ENCODE results near the gene C19orf38.
"Not testable (repeated sequence)": the region's sequence is repeated elsewhere in the genome, so short reads cannot be mapped to it uniquely, and the experiment has no call there.

The C19orf38 gene

DNA sequence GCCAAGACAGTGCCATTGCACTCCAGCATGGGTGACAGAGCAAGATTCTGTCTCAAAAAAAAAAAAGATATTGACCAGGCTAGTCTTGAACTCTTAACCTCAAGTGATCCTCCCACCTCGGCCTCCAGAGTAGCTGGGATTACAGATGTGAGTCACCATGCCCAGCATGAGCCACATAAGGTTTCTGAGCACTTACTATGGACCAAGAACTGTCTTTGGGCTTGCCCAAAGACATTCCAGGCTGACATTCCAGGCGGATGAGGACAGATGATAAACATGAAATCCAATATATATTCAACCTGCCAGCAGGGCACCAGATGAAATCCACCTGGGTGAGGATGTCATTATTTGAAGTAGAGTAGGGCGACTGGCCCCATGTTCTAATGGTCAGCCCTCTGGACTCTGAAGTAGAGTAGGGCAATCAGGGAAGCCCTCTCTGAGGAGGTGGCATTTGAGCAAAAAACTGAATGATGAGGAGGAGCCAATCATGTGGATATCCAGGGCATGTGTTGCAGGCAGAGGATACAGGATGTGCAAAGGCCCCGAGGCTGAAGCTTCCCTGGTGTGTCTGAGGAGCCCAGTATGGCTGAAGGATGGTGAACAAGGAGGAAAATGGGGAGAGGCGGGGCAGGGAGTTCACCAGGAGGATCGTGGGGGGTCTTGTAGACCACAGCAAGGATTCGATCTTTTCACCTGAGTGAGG, 4.0 kb downstream of the C19orf38 start:
- no peak for DNase-seq

DNA sequence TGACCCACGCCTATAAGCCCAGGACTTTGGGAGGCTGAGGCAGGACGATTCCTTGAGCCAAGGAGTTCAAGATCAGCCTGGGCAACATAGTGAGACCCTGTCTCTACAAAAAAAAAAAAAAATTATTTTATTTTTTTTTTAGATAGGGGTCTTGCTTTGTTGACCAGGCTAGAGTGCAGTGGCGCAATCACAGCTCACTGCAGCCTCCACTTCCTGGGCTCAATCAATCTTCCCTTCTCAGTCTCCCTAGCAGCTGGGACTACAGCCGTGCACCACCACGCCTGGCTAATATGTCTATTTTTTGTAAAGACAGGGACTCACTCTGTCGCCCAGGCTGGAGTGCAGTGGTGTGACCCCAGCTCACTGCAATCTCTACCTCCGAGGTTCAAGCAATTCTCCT, 4.7 kb downstream of the C19orf38 start:
- no peak for DNase-seq

DNA sequence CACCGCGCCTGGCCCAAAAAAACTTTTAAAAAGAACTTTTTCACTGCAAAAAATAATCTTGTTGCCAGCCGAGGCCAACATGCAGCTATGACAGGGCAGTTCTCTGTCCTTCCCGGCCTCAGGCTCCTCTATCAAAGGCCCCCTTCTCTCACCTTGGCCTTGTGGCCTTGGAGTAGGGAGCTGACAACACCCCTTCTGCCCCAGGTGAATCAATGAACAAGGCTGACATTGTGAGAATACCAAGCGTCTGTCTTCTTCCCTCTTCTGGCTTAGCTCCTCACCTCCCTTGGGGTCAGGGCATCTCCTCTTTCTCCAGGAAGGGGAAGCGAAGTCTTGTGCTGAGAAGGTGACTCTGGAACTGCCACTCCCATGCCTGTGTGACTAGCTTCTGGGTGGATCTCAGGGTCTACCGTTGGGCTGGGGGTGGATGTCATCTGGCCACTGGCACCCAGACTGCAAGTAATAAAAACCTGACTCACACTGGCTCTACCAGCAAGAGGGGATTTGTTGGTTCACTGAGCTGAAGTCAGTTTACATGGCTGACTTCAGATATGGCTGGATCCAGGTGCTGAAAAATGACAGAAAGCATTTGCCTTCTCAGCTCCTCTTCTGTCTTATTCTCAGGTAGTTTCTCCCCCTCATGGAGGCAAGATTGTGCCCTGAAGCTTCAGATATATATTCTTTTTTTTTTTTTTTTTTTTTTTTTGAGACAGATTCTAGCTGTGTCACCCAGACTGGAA, 6.3 kb downstream of the C19orf38 start:
- DNase-seq = peak in 1 of 2 donors; percentile 73

DNA sequence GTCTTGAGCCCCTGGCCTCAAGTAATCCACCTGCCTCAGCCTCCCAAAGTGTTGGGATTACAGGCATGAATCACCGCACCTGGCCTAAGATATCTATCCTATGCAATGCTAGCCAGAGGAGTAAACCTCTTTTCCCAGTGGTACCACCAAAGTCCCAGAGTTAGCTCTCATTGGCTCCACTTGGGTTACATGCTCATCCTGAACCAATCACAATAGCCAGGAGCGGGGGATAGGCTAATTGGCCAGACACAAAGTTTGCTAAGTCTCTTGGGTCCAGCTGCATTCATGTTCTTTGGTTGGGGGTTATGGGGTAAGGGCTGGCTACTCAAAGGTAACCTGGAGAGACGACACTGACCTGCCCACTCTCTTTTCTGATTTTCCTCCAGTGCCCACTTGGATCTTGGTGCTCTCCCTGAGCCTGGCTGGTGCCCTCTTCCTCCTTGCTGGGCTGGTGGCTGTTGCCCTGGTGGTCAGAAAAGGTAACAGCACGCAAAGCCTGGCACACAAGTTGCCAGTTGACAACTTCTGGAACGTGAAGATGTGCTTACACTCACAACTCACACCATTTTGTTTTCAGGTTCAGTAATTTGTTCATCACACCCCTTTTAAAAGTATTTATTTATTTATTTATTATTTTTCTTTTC, 7.8 kb downstream of the C19orf38 start:
- DNase-seq = peak in 1 of 2 donors; percentile 60

DNA sequence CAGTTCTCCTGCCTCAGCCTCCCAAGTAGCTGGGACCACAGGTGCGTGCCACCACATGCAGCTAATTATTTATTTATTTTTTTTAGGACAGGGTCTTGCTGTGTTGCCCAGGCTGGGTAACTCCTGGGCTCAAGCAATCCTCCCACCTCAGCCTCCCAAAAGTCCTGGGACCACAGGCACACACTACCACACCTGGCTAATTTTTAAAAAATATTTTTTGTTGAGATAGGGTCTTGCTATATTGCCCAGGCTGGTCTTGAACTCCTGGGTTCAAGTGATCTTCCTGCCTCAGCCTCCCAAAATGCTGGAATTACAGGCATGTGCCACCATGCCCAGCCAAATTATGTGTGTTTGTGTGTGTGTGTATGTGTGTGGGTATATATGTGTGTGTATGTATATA, 8.7 kb downstream of the C19orf38 start:
- not testable (repeated sequence) for DNase-seq

DNA sequence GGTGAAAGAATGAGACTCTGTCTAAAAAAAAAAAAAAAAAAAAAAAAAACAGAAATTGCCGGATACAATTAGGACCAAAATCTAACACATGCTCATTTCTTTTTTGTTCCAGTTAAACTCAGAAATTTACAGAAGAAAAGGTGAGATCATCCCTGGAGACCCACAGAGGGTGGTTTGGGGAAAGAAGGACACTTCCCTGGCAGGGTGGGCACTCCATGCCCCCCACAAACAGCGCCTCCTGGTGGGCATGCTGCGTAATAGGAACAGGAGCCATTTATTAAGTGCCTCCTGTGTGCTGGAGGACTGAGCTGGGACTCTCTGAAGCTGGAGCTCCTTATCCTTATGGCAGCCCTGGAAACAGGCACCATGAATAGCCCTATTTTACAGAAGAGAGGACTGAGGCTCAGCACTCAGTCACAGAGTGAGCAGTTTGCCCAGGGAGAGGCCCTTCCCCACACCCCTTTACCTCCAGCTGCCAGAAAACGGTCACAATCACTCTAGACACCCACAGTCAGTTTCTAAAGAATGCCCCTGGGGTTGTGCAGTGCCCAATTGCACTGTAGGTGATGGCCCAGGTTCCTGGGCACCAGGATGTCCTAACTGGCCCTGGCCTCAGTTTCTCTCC, 10.1 kb downstream of the C19orf38 start:
- no peak for DNase-seq

DNA sequence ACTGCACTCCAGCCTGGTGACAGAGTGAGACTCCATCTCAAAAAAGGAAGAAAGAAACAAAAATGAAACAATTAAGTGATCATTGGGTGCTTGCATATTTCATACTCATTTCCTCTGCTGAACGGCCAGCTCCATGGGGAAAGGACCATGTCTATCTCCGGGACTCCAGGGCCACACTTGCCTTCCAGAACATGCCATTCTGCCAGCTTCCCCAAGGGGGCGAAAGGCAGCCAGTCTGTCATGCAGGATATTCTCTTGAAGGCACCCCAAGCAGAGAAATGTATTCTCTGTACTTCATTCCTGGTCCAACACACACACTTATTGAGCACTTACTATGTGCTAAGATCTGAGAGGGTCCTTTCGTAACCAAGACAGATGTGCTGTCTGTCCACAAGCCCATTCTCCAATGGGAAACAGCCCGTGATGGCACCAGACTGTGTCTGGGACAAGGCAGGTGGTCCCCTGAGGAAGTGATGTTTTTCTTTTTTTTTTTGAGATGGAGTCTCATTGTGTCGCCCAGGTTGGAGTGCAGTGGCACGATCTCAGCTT, 13.0 kb downstream of the C19orf38 start:
- peak; percentile 70 to 86 for DNase-seq

DNA sequence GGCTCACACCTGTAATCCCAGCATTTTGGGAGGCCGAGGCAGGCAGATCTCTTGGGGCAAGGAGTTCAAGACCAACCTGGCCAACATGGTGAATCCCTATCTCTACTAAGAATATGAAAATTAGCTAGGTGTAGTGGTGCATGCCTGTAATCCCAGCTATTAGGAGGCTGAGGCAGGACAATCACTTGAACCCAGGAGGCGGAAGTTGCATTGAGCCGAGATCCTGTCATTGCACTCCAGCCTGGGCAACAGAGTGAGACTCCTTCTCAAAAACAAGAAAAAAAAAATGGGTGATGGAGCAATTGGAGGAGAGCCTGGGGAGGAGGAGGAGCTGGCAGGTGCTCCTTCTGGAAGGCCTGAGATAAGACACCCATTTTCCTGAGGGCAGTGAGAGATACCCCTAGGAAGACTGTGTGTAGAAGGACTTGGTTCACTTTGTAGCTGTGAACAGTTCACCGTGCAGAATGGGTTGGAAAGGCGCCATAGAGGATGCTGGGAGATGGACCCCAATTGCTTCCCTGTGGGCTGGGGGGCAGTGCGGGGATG, 14.4 kb downstream of the C19orf38 start:
- DNase-seq = no peak

DNA sequence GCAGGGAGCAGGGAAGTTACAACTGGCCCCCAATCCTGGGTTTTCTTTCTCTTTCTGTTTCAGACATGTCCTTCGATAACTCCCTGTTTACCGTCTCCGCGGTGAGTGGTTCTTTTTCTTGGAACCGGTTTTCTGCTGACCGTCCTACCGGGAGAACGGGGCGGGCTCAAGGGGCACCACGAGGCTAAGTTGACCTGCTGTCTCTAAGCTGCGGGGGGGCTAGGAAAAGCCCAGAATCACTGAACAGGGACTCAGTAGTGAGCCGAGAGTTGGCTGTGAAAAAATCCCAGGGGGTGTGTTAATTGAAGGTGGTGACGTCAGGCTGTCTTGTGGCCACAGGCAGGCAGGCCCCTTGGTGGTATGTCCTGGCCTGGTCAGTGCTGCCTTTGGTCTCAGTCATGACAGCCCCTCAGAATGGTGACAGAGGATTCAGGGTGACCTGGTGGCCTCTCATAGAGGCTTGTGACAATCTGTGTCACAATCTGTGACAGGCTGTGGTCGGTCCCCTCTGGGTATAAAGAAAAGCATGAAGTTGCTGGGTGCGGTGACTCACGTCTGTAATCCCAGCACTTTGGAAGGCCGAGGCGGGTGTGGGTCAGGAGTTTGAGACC, 15.0 kb downstream of the C19orf38 start:
- DNase-seq = peak; percentile 61 to 90

DNA sequence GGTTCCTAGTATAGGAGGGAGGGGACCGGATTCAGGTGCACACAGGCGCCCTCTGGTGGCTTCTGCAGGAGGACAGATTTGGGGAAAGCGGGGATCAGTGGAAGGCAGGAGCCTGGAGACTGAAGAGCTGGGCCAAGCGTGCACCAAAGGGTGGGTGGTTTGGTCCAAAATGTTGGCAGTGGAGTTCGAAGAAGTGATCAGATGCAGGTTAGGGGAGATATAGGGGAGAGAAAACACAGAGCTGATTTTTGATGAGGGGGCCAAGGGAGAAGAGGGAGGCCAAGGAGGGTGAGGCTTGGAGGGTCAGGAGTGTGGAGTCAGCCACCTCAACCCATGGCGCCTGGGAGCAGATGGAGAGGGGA, 16.3 kb downstream of the C19orf38 start:
- peak; percentile 44 to 86 for DNase-seq

DNA sequence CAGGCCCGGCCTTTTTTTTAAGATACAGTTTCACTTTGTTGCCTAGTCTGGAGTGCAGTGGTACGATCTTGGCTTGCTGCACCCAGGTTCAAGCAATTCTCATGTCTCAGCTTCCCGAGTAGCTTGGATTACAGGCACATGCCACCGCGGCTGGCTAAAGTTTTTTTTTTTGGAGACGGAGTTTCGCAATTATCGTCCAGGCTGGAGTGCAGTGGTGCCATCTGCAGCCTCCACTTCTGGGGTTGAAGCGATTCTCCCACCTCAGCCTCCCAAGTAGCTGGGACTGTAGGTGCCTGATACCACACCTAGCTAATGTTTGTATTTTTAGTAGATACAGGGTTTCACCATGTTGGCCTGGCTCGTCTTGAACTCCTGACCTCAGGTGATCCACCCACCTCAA, 18.3 kb downstream of the C19orf38 start:
- DNase-seq = no peak

DNA sequence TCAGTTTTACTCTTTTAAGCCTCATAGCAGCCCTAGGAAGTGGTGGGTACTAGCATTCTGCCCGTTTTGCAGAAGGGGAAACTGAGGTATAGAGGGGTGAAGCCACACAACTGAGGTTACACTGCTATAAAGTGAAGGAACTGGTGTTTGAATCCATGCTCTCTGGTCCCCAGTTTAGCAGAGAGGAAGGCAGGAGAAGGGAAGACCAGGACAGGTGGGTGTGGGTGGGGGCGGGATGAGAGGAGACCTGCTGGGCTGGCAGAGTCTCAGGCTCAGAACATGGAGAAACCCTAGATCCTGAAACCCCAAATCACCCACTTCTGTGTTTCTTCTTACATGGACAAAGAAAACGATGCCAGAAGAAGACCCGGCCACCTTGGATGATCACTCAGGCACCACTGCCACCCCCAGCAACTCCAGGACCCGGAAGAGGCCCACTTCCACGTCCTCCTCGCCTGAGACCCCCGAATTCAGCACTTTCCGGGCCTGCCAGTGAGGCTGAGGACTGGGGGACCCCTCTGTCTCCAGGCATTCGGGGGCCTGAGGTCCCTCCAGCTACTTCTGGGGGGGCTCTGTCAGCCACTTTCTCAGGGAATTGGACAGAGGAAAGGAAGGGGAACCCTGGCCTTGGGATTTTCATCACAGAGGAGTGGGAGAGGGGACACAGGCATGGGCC, 20.8 kb downstream of the C19orf38 start:
- DNase-seq = no peak

DNA sequence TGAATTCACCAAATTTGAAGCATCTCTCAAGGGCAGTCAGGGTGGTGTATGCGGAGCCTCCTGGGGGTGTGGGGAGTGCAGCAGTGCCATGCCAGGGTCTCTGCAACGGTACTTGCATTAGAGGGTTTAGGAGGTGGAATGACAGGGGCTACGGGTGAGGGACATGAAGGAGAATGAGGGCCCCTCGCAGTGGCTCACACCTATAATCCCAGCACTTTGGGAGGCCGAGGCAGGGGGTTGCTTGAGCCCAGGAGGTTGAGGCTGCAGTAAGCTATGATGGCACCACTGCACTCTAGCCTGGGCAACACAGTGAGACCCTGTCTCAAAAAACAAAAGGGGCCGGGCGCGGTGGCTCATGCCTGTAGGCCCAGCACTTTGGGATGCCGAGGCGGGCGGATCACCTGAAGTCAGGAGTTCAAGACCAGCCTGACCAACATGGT, 21.7 kb downstream of the C19orf38 start:
- DNase-seq = not testable (repeated sequence)

DNA sequence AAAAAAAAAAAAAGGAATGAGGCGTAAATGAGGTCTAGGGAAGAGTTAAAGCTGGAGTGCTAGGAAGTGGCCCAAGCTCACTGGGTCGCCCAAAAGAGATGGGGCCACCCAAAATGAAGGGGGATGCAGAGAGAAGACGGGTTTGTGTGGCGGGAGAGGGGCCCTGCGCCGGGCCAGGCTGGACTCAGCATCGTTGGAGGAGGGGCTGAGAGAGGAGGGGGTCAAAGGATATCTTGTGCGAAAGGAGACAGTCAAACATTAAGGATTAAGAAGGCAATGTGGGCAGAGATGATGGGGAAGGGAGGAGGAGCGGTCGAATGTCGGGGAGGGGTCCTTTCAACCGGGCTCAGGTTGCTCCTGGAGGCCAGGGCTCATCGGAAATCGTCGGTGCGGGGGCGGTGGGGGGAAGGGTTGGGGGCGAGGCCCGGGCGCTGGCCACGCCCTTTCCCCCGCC, 22.3 kb downstream of the C19orf38 start:
- DNase-seq = no peak

DNA sequence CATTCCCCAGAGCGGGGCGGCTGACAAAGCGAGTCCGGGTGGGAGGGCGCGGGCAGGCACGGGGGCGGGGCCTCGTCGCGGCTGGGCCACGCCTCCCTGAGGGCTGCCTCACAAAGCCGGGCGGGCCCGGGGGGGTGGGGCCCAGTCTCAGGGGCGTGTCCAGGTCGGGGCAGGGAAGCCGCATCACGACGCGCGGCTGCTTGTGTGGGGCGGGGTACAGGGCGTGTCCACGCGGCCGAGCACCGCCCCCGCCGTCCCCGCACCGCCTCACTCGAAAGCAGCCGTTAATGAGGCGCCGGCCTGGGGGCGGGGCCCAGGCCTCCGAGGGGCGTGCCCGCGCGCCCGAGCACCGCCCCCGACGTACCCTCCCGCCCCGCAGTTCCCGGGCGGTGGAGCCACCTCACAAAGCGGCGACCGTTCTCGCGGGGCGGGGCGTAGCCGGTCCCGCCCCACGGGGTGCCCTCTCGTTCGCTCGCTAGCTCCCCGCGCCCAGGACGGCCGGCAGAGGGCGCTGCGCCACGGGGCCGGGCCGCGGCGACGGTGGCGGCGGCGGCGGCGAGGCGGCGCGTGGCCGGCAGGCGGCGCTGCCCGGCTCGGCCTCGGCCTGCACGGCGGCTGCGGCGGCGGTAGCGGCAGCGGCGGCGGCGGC, 22.9 kb downstream of the C19orf38 start, which contains the start of gene CARM1:
Gene CARM1 (plus strand): TSS at position 599 of the 649 bp plus-strand sequence. CDS start 150 bp downstream, outside the sequence.
- DNase-seq = peak; percentile 97 to 99

DNA sequence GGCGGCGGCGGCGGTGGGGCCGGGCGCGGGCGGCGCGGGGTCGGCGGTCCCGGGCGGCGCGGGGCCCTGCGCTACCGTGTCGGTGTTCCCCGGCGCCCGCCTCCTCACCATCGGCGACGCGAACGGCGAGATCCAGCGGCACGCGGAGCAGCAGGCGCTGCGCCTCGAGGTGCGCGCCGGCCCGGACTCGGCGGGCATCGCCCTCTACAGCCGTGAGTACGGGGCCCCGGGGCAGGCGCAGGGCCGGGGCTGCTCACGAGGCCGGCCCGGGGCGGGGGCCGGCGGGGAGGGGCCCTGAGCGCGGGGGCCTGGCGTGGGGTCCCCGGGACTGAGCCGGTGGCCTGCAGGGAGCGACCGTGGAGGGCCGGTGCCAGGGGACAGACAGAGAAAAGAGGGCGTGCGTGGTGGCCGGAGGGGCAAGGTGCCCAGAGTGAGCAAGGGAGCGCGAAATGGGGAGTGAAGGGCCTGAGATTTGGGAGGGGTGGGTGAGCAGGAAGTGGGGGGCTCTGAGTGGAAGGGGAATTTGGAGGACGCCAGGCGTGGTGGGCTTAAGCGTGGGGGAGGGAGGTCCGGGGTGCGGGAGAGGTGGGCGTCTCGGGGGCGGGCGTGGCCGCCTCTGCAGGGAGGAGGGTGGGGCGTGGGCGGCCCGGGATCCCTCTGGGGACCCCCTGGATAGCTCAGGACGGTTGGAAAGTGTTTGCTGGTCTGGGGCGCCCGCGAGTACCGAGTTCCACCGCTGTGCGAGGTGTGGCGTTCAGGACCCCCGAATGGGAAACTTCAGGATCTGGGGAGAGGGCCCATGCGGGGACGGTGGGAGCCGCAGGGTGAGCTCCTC, 23.7 kb downstream of the C19orf38 start:
- DNase-seq = no peak

DNA sequence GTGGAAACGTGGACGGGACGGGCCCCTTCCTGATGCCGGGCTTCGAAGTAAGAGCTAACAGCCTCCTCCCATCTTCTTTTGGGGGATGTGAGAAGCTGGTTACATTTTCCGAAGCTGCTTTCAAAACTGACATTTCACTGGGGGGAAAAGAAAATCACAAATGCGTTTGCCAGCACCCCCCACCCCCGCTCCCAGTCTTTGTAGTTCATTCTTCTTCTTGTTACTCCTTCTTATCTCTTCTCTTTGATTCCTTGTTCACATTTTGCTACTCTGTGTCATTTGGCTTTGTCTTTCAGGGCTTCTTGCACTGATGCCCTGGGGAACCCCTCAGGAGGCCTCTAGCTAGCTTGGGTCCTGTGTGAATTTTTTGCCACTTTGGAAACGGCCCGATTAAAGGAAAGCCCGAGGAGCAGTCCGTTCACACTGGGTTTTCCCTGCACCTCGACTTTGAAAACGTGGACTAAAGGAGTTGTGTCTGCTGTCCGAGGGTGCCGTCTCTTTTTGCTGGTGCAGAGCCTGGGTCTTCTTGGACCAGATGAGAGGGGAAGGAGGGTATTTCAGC, 24.4 kb downstream of the C19orf38 start:
- DNase-seq = no peak

DNA sequence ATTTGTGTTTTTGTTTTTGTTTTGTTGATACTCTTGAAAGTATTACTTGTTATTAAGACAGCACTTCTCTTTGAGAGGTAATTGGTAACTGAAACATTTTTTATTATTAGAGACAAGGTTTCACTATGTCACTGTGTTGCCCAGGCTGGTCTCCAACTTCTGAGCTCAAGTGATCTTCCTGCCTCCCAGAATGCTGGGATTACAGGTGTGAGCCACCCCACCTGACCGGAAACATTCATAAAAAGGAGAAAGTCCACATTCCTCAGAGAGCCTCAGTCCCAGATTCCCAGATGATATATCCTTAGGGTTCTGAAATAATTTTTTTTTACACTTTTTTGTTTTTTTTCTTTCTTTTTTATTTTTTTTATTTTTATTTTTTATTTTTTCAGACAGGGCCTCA, 25.8 kb downstream of the C19orf38 start:
- no peak for DNase-seq

DNA sequence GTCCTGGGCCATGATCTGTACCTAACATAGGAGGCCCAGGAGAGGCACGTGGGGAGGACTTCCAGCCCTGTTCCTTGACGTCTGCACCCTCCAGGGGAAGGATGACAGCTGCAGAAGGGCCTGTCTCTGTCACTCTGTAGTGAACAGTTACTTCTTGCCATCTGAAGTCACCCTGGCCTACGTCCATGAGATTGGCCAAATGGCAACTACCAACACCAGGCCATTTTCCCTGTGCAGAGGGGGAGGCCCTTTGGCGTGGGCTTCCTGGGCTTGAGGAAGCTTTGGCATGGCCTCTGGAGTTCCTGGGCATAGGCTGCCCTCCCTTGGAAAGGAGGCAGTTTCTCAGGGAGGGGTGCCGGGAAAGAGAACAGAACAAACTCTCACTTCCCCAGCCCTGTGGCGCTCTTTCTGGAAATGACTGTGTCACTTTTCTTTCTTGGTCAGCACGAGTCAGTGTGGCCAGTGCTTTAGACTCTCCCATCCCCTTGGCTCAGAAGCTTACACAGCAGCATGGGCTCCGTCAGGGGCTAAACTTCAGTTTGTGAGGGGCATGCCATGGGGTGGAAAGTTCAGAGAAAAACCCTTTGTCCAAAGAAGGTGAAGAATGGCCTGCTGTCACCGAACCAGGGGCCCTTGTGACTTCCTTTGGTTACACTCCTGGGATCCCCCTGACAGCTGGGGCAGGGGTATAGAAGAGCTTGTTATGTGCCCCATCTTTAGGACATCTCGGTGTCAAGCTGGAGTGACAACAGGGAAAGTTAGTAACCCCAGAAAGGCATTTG, 28.4 kb downstream of the C19orf38 start:
- peak; percentile 46 to 70 for DNase-seq
